Kidney (tissue), 14 donors: ENCODE measurements around the gene DDX52. TPM values are rescaled to one million over a fixed set of nuclear protein-coding genes. Genes with fewer than 3 reads are reported as not detected.

Source experiments
- DNase-seq, 5 donors: peaks; one replicate each; pipeline ENCODE4 v3.0.0-alpha.2; 2013 to 2020
- FAIRE-seq: peaks from 2 replicates; lab custom pipeline; 2012; peaks lifted over from hg19 to GRCh38; lab: Jason Lieb, UNC
- H3K27ac ChIP-seq, 2 donors: one replicate each; pipeline ENCODE4 v1.7.0; 2013; ENCODE audit warnings: low read depth in 2 of 2, low read length in 2 of 2, inconsistent platforms in 1 of 2
- H3K27me3 ChIP-seq: one replicate; pipeline ENCODE4 v1.7.1; 2013; ENCODE audit warnings: low read length, inconsistent platforms; ENCODE audit not compliant: control insufficient read depth, insufficient read depth
- H3K36me3 ChIP-seq, 3 donors: one replicate each; pipeline versions ENCODE4 v1.7.0 to v1.7.1; 2013; ENCODE audit warnings: low read length in 3 of 3, control low read depth in 1 of 3, inconsistent platforms in 1 of 3; ENCODE audit not compliant: insufficient read depth in 3 of 3, control insufficient read depth in 2 of 3
- H3K4me1 ChIP-seq, 3 donors: one replicate each; pipeline versions ENCODE4 v1.7.0 to v1.7.1; 2013; ENCODE audit warnings: low read length in 3 of 3, inconsistent platforms in 1 of 3, low read depth in 1 of 3; ENCODE audit not compliant: control insufficient read depth in 2 of 3, insufficient read depth in 2 of 3
- H3K4me3 ChIP-seq, 3 donors: one replicate each; pipeline versions ENCODE4 v1.7.0 to v1.8.1; 2013; ENCODE audit warnings: low read length in 3 of 3, control low read depth in 1 of 3, inconsistent platforms in 1 of 3
- H3K9ac ChIP-seq, 3 donors: one replicate each; pipeline versions ENCODE4 v1.7.0 to v1.7.1; 2013; ENCODE audit warnings: low read length in 3 of 3, control low read depth in 1 of 3, inconsistent platforms in 1 of 3
- H3K9me3 ChIP-seq, 3 donors: one replicate each; pipeline versions ENCODE4 v1.7.0 to v1.7.1; 2013; ENCODE audit warnings: low read length in 3 of 3, control low read depth in 1 of 3, inconsistent platforms in 1 of 3; ENCODE audit not compliant: control insufficient read depth in 2 of 3, insufficient read depth in 1 of 3
- CTCF ChIP-seq: IDR thresholded peaks from 3 replicates; pipeline ENCODE4 v1.5.1; 2012; ENCODE audit warnings: mild to moderate bottlenecking, moderate library complexity, borderline replicate concordance; ENCODE audit not compliant: insufficient read depth; ENCODE audit errors: extremely low read depth
- intact Hi-C: fragments of 100-400 bp; cut with DNase I; formaldehyde crosslinking; loops from one replicate; pipeline ENCODE4 v1.11.1; 2022
- polyA plus RNA-seq: library from polyadenylated mRNA; stranded (reverse); fragments of 350-450 nt; fragmentation: Illumina TruSeq; extraction: RNeasy Lipid Tissue Mini Kit (QIAGEN cat#74804); gene quantifications from one replicate; pipeline ENCODE4 v1.2.3, GENCODE V29; 2014; ENCODE audit warnings: low read depth, low replicate concordance; ENCODE audit not compliant: insufficient read depth
- total RNA-seq: library from RNA; stranded (reverse); fragmentation: NEBNext Ultra II Directional; extraction: Animal tissue kit (Norgen Biotek cat#: 25700); gene quantifications from one replicate; pipeline ENCODE4 v1.2.1, GENCODE V29; 2021
- donor health status: control.
- donor health status: control.
- donor health status: control.
- donor health status: control.
- donor health status: control.
- donor health status: DM: yes; HTN: yes; CAD: no.
- donor health status: Normal renal cell carcinoma (clear cell type).

DDX52 gene
- total and polyA plus RNA-seq, 2 donors from 2014 or later: 14.0 to 26.9 TPM

GRCh38 chr17:37671028-37671823 is 28.0 kb upstream of the DDX52 start:
- intact Hi-C loops: no loop called here
- no peaks in the 10 kb centered on the region for H3K36me3 ChIP-seq
- H3K27me3 ChIP-seq: no peaks in the 10 kb centered on the region
- no peak for TF ChIP-seq CTCF
- no peak overlapping the region for H3K4me3 ChIP-seq
- DNase-seq (no peak), FAIRE-seq (no peak)
- no peaks in the 10 kb centered on the region for H3K9me3 ChIP-seq
- no peak overlapping the region for H3K27ac ChIP-seq
- no peak overlapping the region for H3K9ac ChIP-seq
- H3K4me1 ChIP-seq: no peaks in the 10 kb centered on the region

GRCh38 chr17:37667039-37667438 is 23.8 kb upstream of the DDX52 start:
- Histone ChIP-seq H3K9me3 (no peaks in the 10 kb centered on the region), H3K27me3 (no peaks in the 10 kb centered on the region), H3K4me1 (no peaks in the 10 kb centered on the region), H3K36me3 (no peaks in the 10 kb centered on the region), H3K4me3 (no peak overlapping the region), H3K27ac (no peak overlapping the region), H3K9ac (no peak overlapping the region)
- TF ChIP-seq CTCF: no peak
- FAIRE-seq: no peak
- intact Hi-C loops: no loop called here
- no peak for DNase-seq

GRCh38 chr17:37664214-37664613 is 21.0 kb upstream of the DDX52 start:
- no peak overlapping the region for H3K27ac ChIP-seq
- TF ChIP-seq CTCF: no peak
- FAIRE-seq: no peak
- no peaks in the 10 kb centered on the region for H3K4me1 ChIP-seq
- H3K27me3 ChIP-seq: no peaks in the 10 kb centered on the region
- intact Hi-C loops: no loop called here
- H3K36me3 ChIP-seq: no peaks in the 10 kb centered on the region
- DNase-seq: no peak
- H3K4me3 ChIP-seq: no peak overlapping the region
- H3K9ac ChIP-seq: no peak overlapping the region
- H3K9me3 ChIP-seq: no peaks in the 10 kb centered on the region

GRCh38 chr17:37662353-37662752 is 19.1 kb upstream of the DDX52 start:
- H3K4me3 ChIP-seq: no peak overlapping the region
- H3K9ac ChIP-seq: no peak overlapping the region
- no peaks in the 10 kb centered on the region for H3K27me3 ChIP-seq
- H3K36me3 ChIP-seq: no peaks in the 10 kb centered on the region
- H3K9me3 ChIP-seq: no peaks in the 10 kb centered on the region
- no peak overlapping the region for H3K27ac ChIP-seq
- FAIRE-seq: no peak
- intact Hi-C loops: no loop called here
- TF ChIP-seq CTCF: no peak
- DNase-seq: no peak
- H3K4me1 ChIP-seq: no peaks in the 10 kb centered on the region
